Measurements from ENCODE around the gene MAGI3. TPM values are rescaled to one million over a fixed set of nuclear protein-coding genes. Genes with fewer than 3 reads are reported as not detected.
A peak's percentile ranks its signal among the peaks of the same experiment; 100 is the strongest.
"Not testable (repeated sequence)": the region's sequence is repeated elsewhere in the genome, so short reads cannot be mapped to it uniquely, and the experiment has no call there.

Gene MAGI3
- total and polyA plus RNA-seq, 5 donors from 2014 or later, result 1.4 to 4.9 (median 2.5) TPM

DNA sequence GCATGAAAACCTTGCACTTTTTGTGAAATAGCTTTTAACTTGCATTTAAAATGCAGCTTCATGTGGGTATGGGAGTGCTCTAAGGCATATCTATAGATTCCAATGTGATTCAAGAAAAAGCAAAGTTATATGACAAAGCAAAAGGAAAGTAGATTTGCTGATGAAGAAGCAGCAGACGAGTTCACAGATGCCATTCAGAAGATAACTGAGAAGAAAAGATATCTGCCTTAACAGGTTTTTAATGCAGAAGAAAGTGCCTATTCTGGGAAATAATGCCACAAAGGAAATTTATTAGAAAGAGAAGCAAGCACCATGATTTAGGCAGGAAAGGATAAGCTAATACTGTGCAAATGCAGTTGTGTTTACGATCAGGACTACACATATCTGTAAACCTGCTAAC is 300.9 kb downstream of the MAGI3 start:
- Histone ChIP-seq H3K4me3 (ENCODE audit: low read depth, low read length) (no peak overlapping the region), H3K9me3 (ENCODE audit: control insufficient read depth in 2 of 2, low read length in 2 of 2) (peaks cover 13 to 16% of the 10 kb centered on the region in 2 experiments), H3K27me3 (ENCODE audit: control insufficient read depth, insufficient read depth, low read length) (no peaks in the 10 kb centered on the region), H3K27ac (ENCODE audit: insufficient read depth, low read length, poor library complexity, severe bottlenecking) (no peak overlapping the region), H3K36me3 (ENCODE audit: control insufficient read depth, insufficient read depth, low read length) (no peaks in the 10 kb centered on the region), H3K4me1 (ENCODE audit: control insufficient read depth, insufficient read depth, low read length, poor library complexity, severe bottlenecking) (no peaks in the 10 kb centered on the region)
- H3K9me3 Mint-ChIP-seq, result peaks cover 0 to 27% (median 11%) of the 10 kb centered on the region in 7 donors
- peaks cover 33% of the 10 kb centered on the region for H3K36me3 Mint-ChIP-seq
- H3K4me3 Mint-ChIP-seq, result no peak overlapping the region
- DNase-seq (no peak), ATAC-seq (ENCODE audit: low read depth in 2 of 2) (no peak)
- no peaks in the 10 kb centered on the region for H3K27me3 Mint-ChIP-seq
- H3K4me1 Mint-ChIP-seq, result no peaks in the 10 kb centered on the region
- H3K27ac Mint-ChIP-seq, result no peak overlapping the region

DNA sequence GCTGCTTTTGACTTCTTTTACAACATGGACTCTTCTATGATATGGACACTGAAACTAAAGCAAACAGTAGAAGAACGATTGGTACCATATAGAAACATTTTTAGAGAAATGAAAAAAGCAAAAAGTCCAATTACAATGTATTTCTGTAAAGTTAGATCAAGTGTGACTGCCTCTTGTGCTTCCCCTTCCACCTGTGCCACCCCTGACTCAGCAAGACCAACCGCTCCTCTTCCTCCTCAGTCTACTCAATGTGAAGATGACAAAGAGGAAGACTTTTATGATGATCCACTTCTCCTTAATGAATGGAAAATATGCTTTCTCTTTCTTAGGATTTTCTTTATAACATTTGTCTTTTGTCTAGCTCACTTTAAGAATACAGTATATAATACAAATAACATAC is 302.0 kb downstream of the MAGI3 start:
- no peak overlapping the region for H3K27ac ChIP-seq (ENCODE audit: insufficient read depth, low read length, poor library complexity, severe bottlenecking)

DNA sequence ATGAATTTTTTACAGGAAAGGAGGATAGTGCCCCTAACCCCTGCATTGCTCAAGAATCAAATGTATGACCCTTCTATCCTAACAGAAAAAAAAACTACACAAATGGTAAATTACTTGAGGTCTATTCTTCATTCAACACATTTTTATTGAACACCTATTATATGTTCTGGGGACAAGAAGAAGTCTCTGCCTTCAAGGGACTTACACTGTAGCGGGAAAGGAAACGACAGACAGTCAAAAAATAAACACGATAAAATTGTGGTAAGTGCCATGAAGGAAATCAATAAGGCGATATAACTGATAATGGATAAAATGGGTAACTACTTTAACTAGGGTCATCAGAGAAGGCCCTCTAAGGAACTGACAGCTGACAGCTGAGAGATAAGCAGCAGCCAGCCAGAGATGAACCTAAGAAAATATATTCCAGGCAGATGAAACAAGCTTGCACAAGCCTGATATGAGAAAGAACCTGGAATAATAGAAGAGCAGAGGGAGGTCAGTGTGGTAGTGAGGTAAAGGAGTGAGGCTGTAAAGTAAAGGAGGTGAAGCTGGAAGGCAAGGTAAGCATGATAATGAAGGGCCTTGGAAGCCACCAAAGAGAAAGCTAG is 302.6 kb downstream of the MAGI3 start:
- no peaks in the 10 kb centered on the region for H3K27me3 ChIP-seq (ENCODE audit: control insufficient read depth, insufficient read depth, low read length)
- H3K36me3 ChIP-seq (ENCODE audit: control insufficient read depth, insufficient read depth, low read length), result no peaks in the 10 kb centered on the region
- no peak for ATAC-seq (ENCODE audit: low read depth in 2 of 2)
- no peak for DNase-seq
- no peaks in the 10 kb centered on the region for H3K4me1 ChIP-seq (ENCODE audit: control insufficient read depth, insufficient read depth, low read length, poor library complexity, severe bottlenecking)
- H3K4me3 ChIP-seq (ENCODE audit: low read depth, low read length), result no peak overlapping the region
- Mint-ChIP-seq H3K27ac (peak overlapping the region in 1 of 3 donors; percentile 30), H3K36me3 (peaks cover 33% of the 10 kb centered on the region), H3K4me1 (no peaks in the 10 kb centered on the region), H3K27me3 (no peaks in the 10 kb centered on the region), H3K4me3 (no peak overlapping the region), H3K9me3 (peaks cover 0 to 27% (median 11%) of the 10 kb centered on the region in 7 donors)
- no peak overlapping the region for H3K27ac ChIP-seq (ENCODE audit: insufficient read depth, low read length, poor library complexity, severe bottlenecking)
- H3K9me3 ChIP-seq (ENCODE audit: control insufficient read depth in 2 of 2, low read length in 2 of 2), result peaks cover 13 to 16% of the 10 kb centered on the region in 2 experiments

More for the DNA sequence above, 302.0 kb downstream of the MAGI3 start:
- H3K36me3 Mint-ChIP-seq, result peaks cover 33% of the 10 kb centered on the region
- H3K9me3 ChIP-seq (ENCODE audit: control insufficient read depth in 2 of 2, low read length in 2 of 2), result peaks cover 13 to 16% of the 10 kb centered on the region in 2 experiments
- no peak overlapping the region for H3K4me3 ChIP-seq (ENCODE audit: low read depth, low read length)
- no peak for DNase-seq
- H3K9me3 Mint-ChIP-seq, result peaks cover 0 to 27% (median 11%) of the 10 kb centered on the region in 7 donors
- peak overlapping the region in 1 of 3 donors; percentile 39 for H3K27ac Mint-ChIP-seq
- no peaks in the 10 kb centered on the region for H3K27me3 Mint-ChIP-seq
- H3K27me3 ChIP-seq (ENCODE audit: control insufficient read depth, insufficient read depth, low read length), result no peaks in the 10 kb centered on the region
- H3K4me1 ChIP-seq (ENCODE audit: control insufficient read depth, insufficient read depth, low read length, poor library complexity, severe bottlenecking), result no peaks in the 10 kb centered on the region
- no peaks in the 10 kb centered on the region for H3K36me3 ChIP-seq (ENCODE audit: control insufficient read depth, insufficient read depth, low read length)
- no peak for ATAC-seq (ENCODE audit: low read depth in 2 of 2)
- no peak overlapping the region for H3K4me3 Mint-ChIP-seq
- no peaks in the 10 kb centered on the region for H3K4me1 Mint-ChIP-seq

DNA sequence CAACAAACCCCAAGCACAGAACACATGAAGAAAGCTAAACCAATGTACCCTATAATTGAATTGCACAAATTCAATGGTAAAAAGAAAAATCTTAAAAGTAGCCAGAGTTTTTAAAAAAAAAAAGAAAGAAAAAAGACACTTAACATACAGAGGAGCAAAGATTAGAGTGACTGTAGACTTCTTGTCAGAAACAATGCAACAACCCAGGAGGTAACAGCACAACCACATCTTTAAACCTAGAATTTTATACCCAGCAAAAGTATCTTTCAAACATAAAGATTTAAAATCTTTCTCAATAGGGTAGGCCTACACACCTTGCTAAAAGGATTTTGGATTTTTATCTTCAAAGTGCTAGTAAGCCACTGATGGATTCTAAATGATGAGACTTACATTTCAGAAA is 304.6 kb downstream of the MAGI3 start:
- no peaks in the 10 kb centered on the region for H3K4me1 ChIP-seq (ENCODE audit: control insufficient read depth, insufficient read depth, low read length, poor library complexity, severe bottlenecking)
- Mint-ChIP-seq H3K4me1 (no peaks in the 10 kb centered on the region), H3K9me3 (peaks cover 0 to 27% (median 11%) of the 10 kb centered on the region in 7 donors), H3K36me3 (peaks cover 32% of the 10 kb centered on the region), H3K4me3 (no peak overlapping the region), H3K27me3 (no peaks in the 10 kb centered on the region), H3K27ac (no peak overlapping the region)
- ATAC-seq (ENCODE audit: low read depth in 2 of 2), result no peak
- peaks cover 13 to 16% of the 10 kb centered on the region in 2 experiments for H3K9me3 ChIP-seq (ENCODE audit: control insufficient read depth in 2 of 2, low read length in 2 of 2)
- no peak for DNase-seq
- no peaks in the 10 kb centered on the region for H3K36me3 ChIP-seq (ENCODE audit: control insufficient read depth, insufficient read depth, low read length)
- H3K27ac ChIP-seq (ENCODE audit: insufficient read depth, low read length, poor library complexity, severe bottlenecking), result no peak overlapping the region
- H3K4me3 ChIP-seq (ENCODE audit: low read depth, low read length), result no peak overlapping the region
- no peaks in the 10 kb centered on the region for H3K27me3 ChIP-seq (ENCODE audit: control insufficient read depth, insufficient read depth, low read length)

DNA sequence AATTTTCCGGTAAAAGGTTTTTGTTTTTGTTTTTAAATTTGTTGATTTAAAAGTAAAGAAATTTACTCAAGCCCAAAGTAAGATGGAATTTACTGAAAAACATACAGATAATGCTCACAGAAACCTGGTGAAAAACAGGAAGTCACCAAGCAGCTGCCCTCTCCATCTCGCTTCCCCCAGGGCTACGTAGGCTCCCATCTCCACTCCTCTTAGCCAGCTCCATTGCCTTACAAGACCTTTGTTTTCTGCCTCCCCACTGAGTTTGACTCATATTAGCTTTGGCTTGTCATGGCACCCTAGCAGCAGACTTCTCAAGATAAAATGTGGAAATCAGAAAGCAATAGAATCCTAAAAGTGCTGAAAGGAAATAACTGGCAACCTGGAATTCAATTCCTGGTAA is 311.1 kb downstream of the MAGI3 start:
- ATAC-seq (ENCODE audit: low read depth in 2 of 2), result no peak
- H3K4me3 Mint-ChIP-seq, result peak overlapping the region in 2 of 4 donors; percentile 36 to 54
- H3K27ac Mint-ChIP-seq, result peak overlapping the region in 2 of 3 donors; percentile 79
- Histone ChIP-seq H3K9me3 (ENCODE audit: control insufficient read depth in 2 of 2, low read length in 2 of 2) (no peaks in the 10 kb centered on the region), H3K27me3 (ENCODE audit: control insufficient read depth, insufficient read depth, low read length) (no peaks in the 10 kb centered on the region), H3K36me3 (ENCODE audit: control insufficient read depth, insufficient read depth, low read length) (peaks cover 2% of the 10 kb centered on the region), H3K4me3 (ENCODE audit: low read depth, low read length) (peak overlapping the region; percentile 45), H3K27ac (ENCODE audit: insufficient read depth, low read length, poor library complexity, severe bottlenecking) (peak overlapping the region; percentile 57), H3K4me1 (ENCODE audit: control insufficient read depth, insufficient read depth, low read length, poor library complexity, severe bottlenecking) (peaks cover 14% of the 10 kb centered on the region)
- H3K4me1 Mint-ChIP-seq, result peaks cover 14 to 27% (median 20%) of the 10 kb centered on the region in 4 donors
- H3K36me3 Mint-ChIP-seq, result peaks cover 6% of the 10 kb centered on the region
- no peaks in the 10 kb centered on the region for H3K27me3 Mint-ChIP-seq
- peaks cover 0 to 1% (median 0%) of the 10 kb centered on the region in 7 donors for H3K9me3 Mint-ChIP-seq
- peak in 1 of 3 donors; percentile 54 for DNase-seq

DNA sequence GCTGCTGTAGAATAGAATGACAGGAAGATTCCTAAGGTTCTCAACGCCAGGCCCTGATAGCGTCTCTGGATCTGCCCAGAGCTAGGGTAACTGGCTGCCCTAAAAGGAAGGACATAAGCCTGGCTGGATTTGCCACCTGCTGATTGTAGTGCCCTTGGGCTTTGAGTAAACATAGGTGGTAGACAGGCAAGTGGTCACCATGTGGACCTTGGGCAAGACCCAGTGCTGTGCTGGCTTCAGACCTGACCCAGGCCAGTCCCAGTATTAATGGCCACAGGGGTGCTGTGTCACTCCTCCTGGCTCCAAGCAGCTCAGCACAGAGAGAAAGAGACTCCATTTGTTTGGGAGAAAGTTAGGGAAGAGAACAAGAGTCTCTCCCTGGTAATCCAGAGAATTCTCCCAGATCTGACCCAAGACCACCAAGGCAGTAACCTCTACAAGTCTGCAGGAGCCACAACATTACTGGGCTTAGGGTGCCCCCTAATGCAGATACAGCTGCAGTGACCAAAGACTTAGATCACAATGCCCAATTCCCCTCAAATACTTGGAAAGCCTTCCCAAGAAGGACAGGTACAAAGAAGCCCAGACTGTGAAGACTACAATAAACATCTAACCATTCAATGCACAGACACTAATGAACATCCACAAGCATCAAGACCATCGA is 324.4 kb downstream of the MAGI3 start:
- no peaks in the 10 kb centered on the region for H3K27me3 Mint-ChIP-seq
- Histone ChIP-seq H3K36me3 (ENCODE audit: control insufficient read depth, insufficient read depth, low read length) (peaks cover 10% of the 10 kb centered on the region), H3K9me3 (ENCODE audit: control insufficient read depth in 2 of 2, low read length in 2 of 2) (no peaks in the 10 kb centered on the region)

DNA sequence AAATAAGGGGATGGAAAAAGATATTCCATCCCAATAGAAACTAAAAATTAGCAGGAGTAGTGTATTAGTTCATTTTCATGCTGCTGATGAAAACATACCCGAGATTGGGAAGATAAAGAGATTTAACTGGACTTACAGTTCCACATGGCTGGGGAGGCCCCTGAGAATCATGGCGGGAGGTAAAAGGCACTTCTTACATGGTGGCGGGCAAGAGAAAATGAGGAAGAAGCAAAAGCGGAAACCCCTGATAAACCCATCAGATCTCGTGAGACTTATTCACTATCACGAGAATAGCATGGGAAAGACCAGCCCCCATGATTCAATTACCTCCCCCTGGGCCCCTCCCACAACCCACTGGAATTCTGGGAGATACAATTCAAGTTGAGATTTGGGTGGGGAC is 327.2 kb downstream of the MAGI3 start:
- H3K9me3 ChIP-seq (ENCODE audit: control insufficient read depth in 2 of 2, low read length in 2 of 2); H3K27ac ChIP-seq (ENCODE audit: insufficient read depth, low read length, poor library complexity, severe bottlenecking); DNase-seq; H3K27me3 Mint-ChIP-seq; H3K4me3 ChIP-seq (ENCODE audit: low read depth, low read length); H3K27ac Mint-ChIP-seq; ATAC-seq (ENCODE audit: low read depth in 2 of 2); H3K4me1 ChIP-seq (ENCODE audit: control insufficient read depth, insufficient read depth, low read length, poor library complexity, severe bottlenecking); H3K4me3 Mint-ChIP-seq; H3K27me3 ChIP-seq (ENCODE audit: control insufficient read depth, insufficient read depth, low read length): not testable (repeated sequence)
- peaks cover 43% of the 10 kb centered on the region for H3K36me3 Mint-ChIP-seq
- peaks cover 13% of the 10 kb centered on the region for H3K36me3 ChIP-seq (ENCODE audit: control insufficient read depth, insufficient read depth, low read length)
- H3K9me3 Mint-ChIP-seq, result peaks cover 0 to 14% (median 5%) of the 10 kb centered on the region in 7 donors
- H3K4me1 Mint-ChIP-seq, result peaks cover 2 to 10% (median 4%) of the 10 kb centered on the region in 4 donors

More for the DNA sequence above, 324.4 kb downstream of the MAGI3 start:
- Mint-ChIP-seq H3K36me3 (peaks cover 30% of the 10 kb centered on the region), H3K9me3 (peaks cover 0 to 13% (median 5%) of the 10 kb centered on the region in 7 donors), H3K4me3 (no peak overlapping the region), H3K4me1 (peaks cover 2 to 15% (median 4%) of the 10 kb centered on the region in 4 donors), H3K27ac (peak overlapping the region in 1 of 3 donors; percentile 9)
- no peak for ATAC-seq (ENCODE audit: low read depth in 2 of 2)
- Histone ChIP-seq H3K27me3 (ENCODE audit: control insufficient read depth, insufficient read depth, low read length) (no peaks in the 10 kb centered on the region), H3K4me1 (ENCODE audit: control insufficient read depth, insufficient read depth, low read length, poor library complexity, severe bottlenecking) (no peaks in the 10 kb centered on the region), H3K27ac (ENCODE audit: insufficient read depth, low read length, poor library complexity, severe bottlenecking) (no peak overlapping the region), H3K4me3 (ENCODE audit: low read depth, low read length) (no peak overlapping the region)
- DNase-seq, result no peak

Data from CD4-positive, CD25-positive, alpha-beta regulatory T cell (primary cell).